HCT116 (cell line): Measurements from ENCODE around the gene ADAMTS3. TPM values are rescaled to one million over a fixed set of nuclear protein-coding genes. Genes with fewer than 3 reads are reported as not detected.

Experiments used
- ATAC-seq: fragments of 200-7000 bp; cut with Tn5 transposase; 2 replicates; pipeline ENCODE4 v1.9.1; 2020; ENCODE audit warnings: mild to moderate bottlenecking, moderate library complexity
- BruUV-seq: library from RNA; stranded (reverse); fragments of 400-500 nt; replicated peaks from 2 replicates; lab custom pipeline; 2021; lab: Mats Ljungman, UMichigan
- CTCF ChIA-PET: fragments of 300-600 bp; sonication (Branson Sonifier 250); formaldehyde crosslinking; loops from one replicate; lab custom pipeline; 2021; ENCODE audit warnings: antibody characterized with exemption; lab: Charles Lee
- POLR2A ChIA-PET: fragments of 300-600, 350-600 bp; sonication (Branson Sonifier 250); formaldehyde crosslinking; loops from one replicate; lab custom pipeline; 2021; ENCODE audit warnings: antibody characterized with exemption; lab: Charles Lee
- RAD21 ChIA-PET, 2 experiments: fragments of 300-600 bp; sonication (Branson Sonifier 250); formaldehyde crosslinking; loops; one replicate each; lab custom pipeline; 2023; ENCODE audit warnings: low total read pairs in 2 of 2; ENCODE audit not compliant: uncharacterized antibody in 2 of 2, unreplicated experiment in 2 of 2, low non-redundant PET in 1 of 2; lab: Charles Lee
- DNase-seq: peaks from one replicate; pipeline ENCODE4 v3.0.0-alpha.2; 2010; ENCODE audit warnings: low read depth, low spot score
- H2AFZ ChIP-seq: fragments of 200-600 bp; shearing (Covaris generic), sonication (generic); 2 replicates; pipeline ENCODE4 v1.6.1; 2017; ENCODE audit warnings: low read depth, mixed run types, mixed read lengths, antibody characterized with exemption, low read length; ENCODE audit not compliant: poor library complexity, severe bottlenecking
- H3K27ac ChIP-seq: 2 replicates; pipeline ENCODE4 v1.5.1; 2012; ENCODE audit warnings: low read depth, low read length
- H3K27me3 ChIP-seq: fragments of 200-600 bp; sonication (generic); 2 replicates; pipeline ENCODE4 v1.6.1; 2016; ENCODE audit warnings: mixed run types, low read length, mixed read lengths; ENCODE audit not compliant: insufficient read depth
- H3K36me3 ChIP-seq, 2 experiments: fragments of 200-500 bp in 1 of 2; fragments of 200-600 bp in 1 of 2; sonication (Bioruptor generic) in 1 of 2; sonication (generic) in 1 of 2; 2 replicates each; pipeline versions ENCODE4 v1.5.1 to v1.6.1; 2014 to 2016; ENCODE audit warnings: low read length in 2 of 2, inconsistent platforms in 1 of 2, mixed read lengths in 1 of 2, mixed run types in 1 of 2; ENCODE audit not compliant: insufficient read depth in 2 of 2, control insufficient read depth in 1 of 2
- H3K4me1 ChIP-seq, 2 experiments: fragments of 200-600 bp in 1 of 2; sonication (generic) in 1 of 2; 2 replicates each; pipeline versions ENCODE4 v1.5.1 to v1.6.1; 2012 to 2017; ENCODE audit warnings: low read length in 2 of 2, inconsistent platforms in 1 of 2, mild to moderate bottlenecking in 1 of 2, mixed read lengths in 1 of 2, mixed run types in 1 of 2, moderate library complexity in 1 of 2; ENCODE audit not compliant: insufficient read depth in 2 of 2, control insufficient read depth in 1 of 2
- H3K4me2 ChIP-seq: fragments of 200-600 bp; sonication (generic); 2 replicates; pipeline ENCODE4 v1.6.1; 2017; ENCODE audit warnings: mixed run types, low read length, mixed read lengths
- H3K4me3 ChIP-seq, 2 experiments: fragments of 200-600 bp in 1 of 2; sonication (generic) in 1 of 2; replicated peaks in 1 of 2; 2 replicates each; pipeline ENCODE4 v1.5.1; 2011 to 2016; ENCODE audit warnings: low read length in 2 of 2, control low read depth in 1 of 2, low read depth in 1 of 2, mild to moderate bottlenecking in 1 of 2, mixed read lengths in 1 of 2, mixed run types in 1 of 2
- H3K79me2 ChIP-seq: fragments of 200-600 bp; sonication (generic); 2 replicates; pipeline ENCODE4 v1.6.1; 2017; ENCODE audit warnings: mild to moderate bottlenecking, mixed run types, low read length, moderate library complexity, mixed read lengths; ENCODE audit not compliant: insufficient read depth
- H3K9ac ChIP-seq: fragments of 200-600 bp; sonication (generic); 2 replicates; pipeline ENCODE4 v1.6.1; 2016; ENCODE audit warnings: low read length, mixed read lengths
- H3K9me2 ChIP-seq: fragments of 200-600 bp; sonication (generic), shearing (Covaris generic); 2 replicates; pipeline ENCODE4 v1.6.1; 2017; ENCODE audit warnings: mixed run types, mild to moderate bottlenecking, moderate library complexity; ENCODE audit not compliant: insufficient read depth
- H3K9me3 ChIP-seq, 2 experiments: fragments of 200-500 bp in 1 of 2; fragments of 200-600 bp in 1 of 2; sonication (Bioruptor generic) in 1 of 2; sonication (generic) in 1 of 2; 2 replicates each; pipeline ENCODE4 v1.6.1; 2014 to 2017; ENCODE audit warnings: low read length in 2 of 2, mixed read lengths in 2 of 2, inconsistent platforms in 1 of 2, low read depth in 1 of 2, mild to moderate bottlenecking in 1 of 2, mixed run types in 1 of 2, moderate library complexity in 1 of 2; ENCODE audit not compliant: control insufficient read depth in 1 of 2, insufficient read depth in 1 of 2
- H4K20me1 ChIP-seq: fragments of 200-600 bp; sonication (generic), shearing (Covaris generic); 2 replicates; pipeline ENCODE4 v1.6.1; 2017; ENCODE audit warnings: mixed run types, mild to moderate bottlenecking, moderate library complexity; ENCODE audit not compliant: insufficient read depth
- ATF3 ChIP-seq: IDR thresholded peaks from 2 replicates; pipeline ENCODE4 v1.6.1; 2012
- CBX3 ChIP-seq: IDR thresholded peaks from 2 replicates; pipeline ENCODE4 v1.6.1; 2012; ENCODE audit warnings: low read depth
- CEBPB ChIP-seq: IDR thresholded peaks from 2 replicates; pipeline ENCODE4 v1.6.1; 2012; ENCODE audit warnings: low read depth
- CTCF ChIP-seq, 3 experiments: fragments of 200-600 bp in 1 of 3; sonication (generic) in 1 of 3; IDR thresholded peaks in 2 of 3; conservative IDR thresholded peaks in 1 of 3; 2 replicates each; pipeline ENCODE4 v1.5.1; 2012 to 2017; ENCODE audit warnings: low read depth in 2 of 3, low read length in 2 of 3, antibody characterized with exemption in 1 of 3, borderline replicate concordance in 1 of 3, control low read depth in 1 of 3, mild to moderate bottlenecking in 1 of 3, mixed read lengths in 1 of 3, mixed run types in 1 of 3, moderate library complexity in 1 of 3; ENCODE audit not compliant: insufficient read depth in 1 of 3
- EGR1 ChIP-seq: IDR thresholded peaks from 2 replicates; pipeline ENCODE4 v1.6.1; 2012; ENCODE audit warnings: low read depth
- ELF1 ChIP-seq: IDR thresholded peaks from 2 replicates; pipeline ENCODE4 v1.6.1; 2012; ENCODE audit warnings: low read depth, borderline replicate concordance
- EZH2 ChIP-seq: fragments of 200-600 bp; sonication (generic); IDR thresholded peaks from 2 replicates; pipeline ENCODE4 v1.6.1; 2017; ENCODE audit warnings: antibody characterized with exemption, mixed run types
- EZH2phosphoT487 ChIP-seq: fragments of 200-600 bp; IDR thresholded peaks from 2 replicates; pipeline ENCODE4 v1.6.1; 2018; ENCODE audit warnings: antibody characterized with exemption, borderline replicate concordance
- FOSL1 ChIP-seq: IDR thresholded peaks from 2 replicates; pipeline ENCODE4 v1.6.1; 2012; ENCODE audit warnings: low read depth
- JUND ChIP-seq: IDR thresholded peaks from 2 replicates; pipeline ENCODE4 v1.6.1; 2012
- POLR2A ChIP-seq: IDR thresholded peaks from 2 replicates; pipeline ENCODE4 v1.7.0; 2011; ENCODE audit warnings: borderline replicate concordance; ENCODE audit not compliant: insufficient read depth, insufficient read length; ENCODE audit errors: extremely low read depth
- POLR2AphosphoS5 ChIP-seq: IDR thresholded peaks from 2 replicates; pipeline ENCODE4 v1.6.1; 2011; ENCODE audit warnings: mild to moderate bottlenecking, low read depth, low read length, moderate library complexity
- RAD21 ChIP-seq: IDR thresholded peaks from 2 replicates; pipeline ENCODE4 v1.6.1; 2012; ENCODE audit warnings: low read depth, mild to moderate bottlenecking
- REST ChIP-seq: IDR thresholded peaks from 2 replicates; pipeline ENCODE4 v1.6.1; 2012; ENCODE audit warnings: low read depth
- SIN3A ChIP-seq: IDR thresholded peaks from 2 replicates; pipeline ENCODE4 v1.6.1; 2012; ENCODE audit warnings: low read depth
- SP1 ChIP-seq: IDR thresholded peaks from 2 replicates; pipeline ENCODE4 v1.6.1; 2012; ENCODE audit warnings: low read depth
- YY1 ChIP-seq: IDR thresholded peaks from 2 replicates; pipeline ENCODE4 v1.6.1; 2011; ENCODE audit warnings: low read length, low read depth, moderate library complexity, mild to moderate bottlenecking; ENCODE audit not compliant: insufficient replicate concordance; ENCODE audit errors: extremely low read depth
- ZFX ChIP-seq: fragments of 450-650 bp; IDR thresholded peaks from 2 replicates; pipeline ENCODE4 v1.6.1; 2017
- ZNF274 ChIP-seq: fragments of 200-500 bp; sonication (Bioruptor generic); IDR thresholded peaks from 2 replicates; pipeline ENCODE4 v1.6.1; 2014; ENCODE audit warnings: mild to moderate bottlenecking, low read depth, low read length, inconsistent platforms
- intact Hi-C: fragments of 100-400 bp; cut with micrococcal nuclease; formaldehyde crosslinking; loops from 2 replicates; pipeline ENCODE4 v1.10.0; 2022
- total RNA-seq: library from RNA; stranded (reverse); gene quantifications from one replicate; pipeline ENCODE4 v1.2.1, GENCODE V29; 2021; ENCODE audit not compliant: unreplicated experiment
- TF ChIP-seq, protein P1 (sequence below): IDR thresholded peaks from 2 replicates; pipeline ENCODE4 v1.6.1; 2011; ENCODE audit warnings: mild to moderate bottlenecking, low read length, moderate library complexity; ENCODE audit not compliant: insufficient replicate concordance; ENCODE audit errors: extremely low read depth

Gene ADAMTS3
- total RNA-seq, 1 experiment from 2014 or later: not detected

GRCh38 chr4:72571337-72571736, 2.3 kb upstream of the ADAMTS3 start:
- no peak for ATAC-seq
- H4K20me1 ChIP-seq: no peaks in the 10 kb centered on the region
- intact Hi-C loops: no loop called here
- no peaks in the 10 kb centered on the region for H3K36me3 ChIP-seq
- H3K9me2 ChIP-seq: no peaks in the 10 kb centered on the region
- no peaks in the 10 kb centered on the region for H3K79me2 ChIP-seq
- H3K4me2 ChIP-seq: no peak overlapping the region
- DNase-seq: no peak
- no peak overlapping the region for H3K9ac ChIP-seq
- RAD21 ChIA-PET: no interaction called here
- no peaks in the 10 kb centered on the region for H3K27me3 ChIP-seq
- TF ChIP-seq POLR2A (no peak), EGR1 (no peak), JUND (no peak), RAD21 (no peak), EZH2 (no peak), ZFX (no peak), ATF3 (no peak), CEBPB (no peak), ZNF274 (no peak), EZH2phosphoT487 (no peak), YY1 (no peak), CBX3 (no peak), POLR2AphosphoS5 (no peak), CTCF (IDR thresholded peaks at IDR 0.05 in 2 of 3, conservative IDR thresholded peaks at IDR 0.05 in 1 of 3; ENCODE audit: borderline replicate concordance in 1 of 3, insufficient read depth in 1 of 3, low read depth in 2 of 3, low read length in 2 of 3) (no peak), SIN3A (no peak), ELF1 (no peak), FOSL1 (no peak), SP1 (no peak), REST (no peak)
- TF ChIP-seq, protein P1, sequence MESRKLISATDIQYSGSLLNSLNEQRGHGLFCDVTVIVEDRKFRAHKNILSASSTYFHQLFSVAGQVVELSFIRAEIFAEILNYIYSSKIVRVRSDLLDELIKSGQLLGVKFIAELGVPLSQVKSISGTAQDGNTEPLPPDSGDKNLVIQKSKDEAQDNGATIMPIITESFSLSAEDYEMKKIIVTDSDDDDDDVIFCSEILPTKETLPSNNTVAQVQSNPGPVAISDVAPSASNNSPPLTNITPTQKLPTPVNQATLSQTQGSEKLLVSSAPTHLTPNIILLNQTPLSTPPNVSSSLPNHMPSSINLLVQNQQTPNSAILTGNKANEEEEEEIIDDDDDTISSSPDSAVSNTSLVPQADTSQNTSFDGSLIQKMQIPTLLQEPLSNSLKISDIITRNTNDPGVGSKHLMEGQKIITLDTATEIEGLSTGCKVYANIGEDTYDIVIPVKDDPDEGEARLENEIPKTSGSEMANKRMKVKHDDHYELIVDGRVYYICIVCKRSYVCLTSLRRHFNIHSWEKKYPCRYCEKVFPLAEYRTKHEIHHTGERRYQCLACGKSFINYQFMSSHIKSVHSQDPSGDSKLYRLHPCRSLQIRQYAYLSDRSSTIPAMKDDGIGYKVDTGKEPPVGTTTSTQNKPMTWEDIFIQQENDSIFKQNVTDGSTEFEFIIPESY: no peak
- H3K4me1 ChIP-seq: no peaks in the 10 kb centered on the region
- POLR2A ChIA-PET: no interaction called here
- CTCF ChIA-PET: no interaction called here
- no peak overlapping the region for H2AFZ ChIP-seq
- no peaks in the 10 kb centered on the region; a peak in 1 of 4 replicates for H3K9me3 ChIP-seq
- H3K4me3 ChIP-seq: no peak overlapping the region
- BruUV-seq: no TSS peak
- H3K27ac ChIP-seq: no peak overlapping the region
